GM12874 (cell line): ENCODE results near the gene PGAP3.

Experiments
- TF ChIP-seq, protein P1 (sequence below): IDR thresholded peaks from 2 replicates; pipeline ENCODE4 v1.5.1; 2011; ENCODE audit warnings: low read depth, mild to moderate bottlenecking, control low read depth, low read length, moderate library complexity; ENCODE audit not compliant: insufficient read depth

Gene PGAP3

DNA sequence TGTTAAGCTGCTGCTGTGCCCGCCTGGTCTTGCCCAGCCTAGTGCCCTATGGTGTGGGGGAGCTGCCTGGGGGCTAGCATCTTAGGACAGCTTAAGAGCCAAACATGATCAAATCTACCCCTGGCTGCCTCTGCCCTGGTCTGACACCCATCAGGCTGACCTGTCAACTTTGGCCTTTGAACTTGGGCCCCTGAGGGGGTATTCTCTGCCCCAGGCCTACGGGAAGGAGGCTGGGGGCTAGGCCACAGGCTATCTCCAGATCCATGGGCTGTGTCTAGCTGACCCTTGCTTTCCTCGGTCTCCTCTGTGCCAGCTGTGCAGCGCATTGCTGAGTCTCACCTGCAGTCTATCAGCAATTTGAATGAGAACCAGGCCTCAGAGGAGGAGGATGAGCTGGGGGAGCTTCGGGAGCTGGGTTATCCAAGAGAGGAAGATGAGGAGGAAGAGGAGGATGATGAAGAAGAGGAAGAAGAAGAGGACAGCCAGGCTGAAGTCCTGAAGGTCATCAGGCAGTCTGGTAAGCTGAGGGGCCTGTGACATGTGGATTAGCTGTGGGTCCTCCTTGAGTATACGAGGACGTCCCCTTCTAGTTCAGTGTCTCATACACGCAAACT lies 54.2 kb downstream of the PGAP3 start:
- TF ChIP-seq, protein P1, sequence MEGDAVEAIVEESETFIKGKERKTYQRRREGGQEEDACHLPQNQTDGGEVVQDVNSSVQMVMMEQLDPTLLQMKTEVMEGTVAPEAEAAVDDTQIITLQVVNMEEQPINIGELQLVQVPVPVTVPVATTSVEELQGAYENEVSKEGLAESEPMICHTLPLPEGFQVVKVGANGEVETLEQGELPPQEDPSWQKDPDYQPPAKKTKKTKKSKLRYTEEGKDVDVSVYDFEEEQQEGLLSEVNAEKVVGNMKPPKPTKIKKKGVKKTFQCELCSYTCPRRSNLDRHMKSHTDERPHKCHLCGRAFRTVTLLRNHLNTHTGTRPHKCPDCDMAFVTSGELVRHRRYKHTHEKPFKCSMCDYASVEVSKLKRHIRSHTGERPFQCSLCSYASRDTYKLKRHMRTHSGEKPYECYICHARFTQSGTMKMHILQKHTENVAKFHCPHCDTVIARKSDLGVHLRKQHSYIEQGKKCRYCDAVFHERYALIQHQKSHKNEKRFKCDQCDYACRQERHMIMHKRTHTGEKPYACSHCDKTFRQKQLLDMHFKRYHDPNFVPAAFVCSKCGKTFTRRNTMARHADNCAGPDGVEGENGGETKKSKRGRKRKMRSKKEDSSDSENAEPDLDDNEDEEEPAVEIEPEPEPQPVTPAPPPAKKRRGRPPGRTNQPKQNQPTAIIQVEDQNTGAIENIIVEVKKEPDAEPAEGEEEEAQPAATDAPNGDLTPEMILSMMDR: no peak

DNA sequence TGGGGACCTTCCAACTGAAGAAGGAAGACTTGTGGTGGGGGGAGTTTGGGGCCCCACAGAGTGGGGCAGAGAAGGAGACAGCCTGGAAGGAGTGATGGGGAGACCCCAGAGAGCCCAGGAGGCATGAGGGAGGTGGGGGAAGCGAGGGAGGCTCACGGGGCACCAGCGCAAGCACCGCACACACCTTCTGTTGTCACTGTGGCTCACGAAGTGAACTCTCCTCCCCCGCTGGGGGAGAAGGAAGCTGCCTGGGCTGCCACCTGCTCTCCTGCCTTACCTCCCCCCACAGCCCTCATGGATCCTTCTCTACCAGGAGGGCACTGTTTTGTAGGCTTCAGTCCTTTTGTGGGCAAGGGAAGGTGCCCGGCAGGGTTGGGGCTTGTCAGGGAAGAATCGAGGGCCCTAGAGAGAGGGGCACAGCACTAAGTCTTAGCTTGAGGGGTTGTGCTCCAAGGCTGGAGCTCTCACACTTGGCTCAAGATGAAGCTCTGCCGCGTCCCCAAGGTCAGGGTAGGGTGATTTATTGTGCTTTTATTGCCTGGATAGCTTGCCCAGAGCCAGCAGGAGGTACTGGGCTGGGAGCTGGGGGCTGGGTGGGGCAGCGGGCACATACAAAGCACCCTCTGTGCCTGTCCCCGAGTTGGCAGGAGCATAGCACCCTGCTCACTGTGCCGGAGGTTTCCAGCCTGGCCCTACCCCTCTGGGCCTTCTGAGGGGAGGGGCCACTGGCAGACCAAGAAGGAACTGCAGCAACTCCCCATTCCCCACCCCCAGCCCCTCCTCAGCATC lies 55.5 kb downstream of the PGAP3 start:
- TF ChIP-seq, protein P1: no peak

DNA sequence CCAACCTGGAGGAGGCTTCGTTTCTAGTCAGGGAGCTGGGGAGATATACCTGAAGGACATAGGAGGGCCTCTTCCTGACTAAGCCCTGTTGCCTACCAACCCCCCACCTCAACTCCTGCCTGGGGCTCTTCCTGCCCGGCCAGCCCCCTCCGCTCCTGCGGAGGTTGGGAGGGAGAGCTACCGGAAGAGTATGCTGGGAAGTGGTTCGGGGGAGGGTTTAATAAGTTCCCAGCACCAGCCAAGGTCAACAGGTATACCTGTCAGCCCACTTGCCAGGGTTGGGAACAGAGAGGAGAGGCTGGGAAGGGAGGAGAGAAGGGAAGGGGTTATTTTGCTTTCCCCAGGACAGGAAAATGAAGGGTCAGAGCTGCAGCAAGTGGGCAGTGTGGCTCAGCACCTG lies 56.5 kb downstream of the PGAP3 start:
- TF ChIP-seq, protein P1: no peak

DNA sequence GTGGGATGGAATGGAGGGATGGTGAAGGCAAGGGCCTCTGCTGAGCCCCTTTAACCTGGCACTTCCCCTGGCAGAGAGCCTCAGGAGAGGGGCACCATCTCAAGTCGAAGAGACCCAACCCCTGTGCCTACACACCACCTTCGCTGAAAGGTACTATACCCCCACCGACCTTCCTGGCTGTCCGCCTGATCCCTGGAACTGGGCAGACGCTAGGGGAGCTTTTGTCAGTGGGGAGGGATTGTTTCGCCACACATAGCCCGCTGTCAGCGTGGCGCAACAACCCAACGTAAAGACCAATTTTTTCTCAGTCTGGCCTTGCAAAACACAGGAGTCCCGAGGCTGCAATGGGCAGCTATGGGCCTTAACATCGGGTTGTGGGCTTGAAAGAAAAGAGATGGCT lies 58.0 kb downstream of the PGAP3 start:
- TF ChIP-seq, protein P1: no peak

DNA sequence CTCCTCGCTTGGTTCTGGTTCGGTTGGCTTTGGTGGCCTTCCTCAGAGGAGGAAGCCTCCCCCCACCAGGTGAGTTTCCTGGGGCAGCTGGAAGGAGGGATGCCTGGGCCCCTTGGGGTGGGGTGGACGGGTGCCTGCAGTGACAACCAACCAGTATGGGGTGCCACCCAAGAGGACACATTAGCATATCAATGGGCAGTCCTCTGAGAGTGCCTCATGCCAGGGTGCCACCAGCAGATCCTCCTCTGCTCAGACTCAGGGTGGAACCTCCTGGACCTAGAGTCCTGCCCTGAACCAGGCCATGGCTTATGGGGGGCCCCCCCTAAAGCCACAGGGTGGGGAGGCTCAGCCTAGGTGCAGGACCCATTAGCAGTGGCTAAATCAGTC lies 58.4 kb downstream of the PGAP3 start:
- TF ChIP-seq, protein P1: no peak

DNA sequence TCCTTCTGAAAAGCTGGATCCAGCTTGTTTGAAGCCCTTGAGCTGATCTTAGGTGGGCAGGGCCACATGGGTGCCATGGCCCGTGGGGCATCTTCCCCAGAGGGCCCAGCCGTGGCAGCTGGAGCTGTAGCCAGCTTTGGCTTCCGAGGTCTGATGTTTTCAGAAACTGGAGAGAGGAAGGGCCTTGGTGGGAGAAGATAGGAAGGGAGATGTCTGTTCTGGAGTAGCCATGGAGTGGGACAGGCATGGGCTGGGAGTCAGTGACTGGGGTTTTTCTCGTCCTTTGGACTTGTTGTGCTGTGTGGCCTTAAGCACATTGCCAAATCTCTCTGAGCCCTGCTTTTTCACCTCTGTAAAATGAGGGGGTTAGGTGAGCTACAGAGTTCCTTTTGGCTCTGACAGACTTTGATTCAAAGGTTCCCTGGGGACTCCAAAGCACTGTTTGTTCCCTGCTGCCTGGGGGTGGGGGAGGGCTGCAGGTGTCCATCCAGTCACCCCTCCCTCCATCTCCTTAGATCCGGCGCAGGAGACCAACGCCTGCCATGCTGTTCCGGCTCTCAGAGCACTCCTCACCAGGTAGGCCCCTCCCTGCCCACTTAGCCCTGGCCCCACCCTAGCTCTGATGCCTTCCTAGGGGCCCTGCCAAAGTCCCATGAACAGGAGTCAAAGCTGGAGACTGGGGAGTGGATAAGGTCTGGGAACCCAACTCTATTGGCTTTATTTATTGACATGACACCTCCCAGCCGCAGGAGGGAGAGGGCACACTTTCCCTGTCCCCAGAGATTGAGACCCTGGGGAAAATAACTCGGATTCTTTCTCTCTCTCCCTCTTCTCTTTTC lies 59.0 kb downstream of the PGAP3 start:
- TF ChIP-seq, protein P1: no peak

DNA sequence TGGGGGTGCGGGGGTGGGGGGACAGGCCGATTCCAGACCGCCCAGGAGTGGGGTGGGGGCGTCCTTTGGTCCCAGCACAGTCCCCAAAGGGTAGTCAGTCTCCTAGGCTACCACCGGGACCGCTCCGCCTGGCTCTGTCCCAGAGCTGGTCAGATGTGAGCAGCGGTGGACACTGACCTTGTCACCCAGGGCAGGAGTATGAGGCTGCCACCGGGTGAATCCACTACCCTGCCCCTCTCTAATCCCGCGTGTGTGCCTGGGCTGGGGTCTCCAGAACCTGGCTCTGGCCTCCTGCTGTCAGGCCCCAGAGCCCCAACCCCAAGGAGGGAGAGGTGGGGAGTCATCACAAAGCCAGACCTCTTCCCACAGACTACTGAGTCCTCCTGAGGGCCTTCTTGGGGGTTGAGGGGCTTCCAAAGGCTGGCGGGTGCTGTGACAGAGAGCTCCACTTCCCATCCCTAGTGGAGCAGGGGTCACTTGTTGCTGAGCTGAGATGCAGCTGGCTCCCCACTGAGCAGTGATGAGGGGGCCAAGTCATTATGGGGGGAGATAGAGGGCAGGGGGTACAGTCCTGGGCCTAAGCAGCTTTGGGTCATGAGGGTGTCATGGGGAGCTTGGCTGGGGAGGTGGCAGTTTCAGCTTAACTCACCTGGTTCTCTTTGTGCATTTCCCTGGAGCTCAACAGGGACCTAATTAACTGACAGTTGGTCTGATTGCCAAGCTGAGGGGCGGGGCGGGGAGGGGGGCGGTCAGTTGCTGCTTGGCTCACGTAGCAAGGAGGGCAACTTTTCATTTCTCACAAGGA lies 59.9 kb downstream of the PGAP3 start:
- TF ChIP-seq, protein P1: no peak
